Cardiac fibroblast (primary cell): Measurements from ENCODE around the gene BTN1A1.

ENCODE experiments used
- DNase-seq, 2 donors: peaks; one replicate each; pipeline versions ENCODE4 v3.0.0 to v3.0.0-alpha.2; 2010; ENCODE audit warnings: low read depth in 2 of 2
- H3K4me3 ChIP-seq, 2 donors: replicated peaks in 1 of 2; 1 replicate in 1 of 2; 2 replicates in 1 of 2; pipeline ENCODE4 v1.5.1; 2011; ENCODE audit warnings: low read depth in 2 of 2, low read length in 2 of 2, mild to moderate bottlenecking in 2 of 2, moderate library complexity in 1 of 2
- CTCF ChIP-seq: IDR thresholded peaks from one replicate; pipeline ENCODE4 v1.5.1; 2011; ENCODE audit warnings: low read depth, mild to moderate bottlenecking, low read length, inconsistent platforms

Gene BTN1A1

DNA sequence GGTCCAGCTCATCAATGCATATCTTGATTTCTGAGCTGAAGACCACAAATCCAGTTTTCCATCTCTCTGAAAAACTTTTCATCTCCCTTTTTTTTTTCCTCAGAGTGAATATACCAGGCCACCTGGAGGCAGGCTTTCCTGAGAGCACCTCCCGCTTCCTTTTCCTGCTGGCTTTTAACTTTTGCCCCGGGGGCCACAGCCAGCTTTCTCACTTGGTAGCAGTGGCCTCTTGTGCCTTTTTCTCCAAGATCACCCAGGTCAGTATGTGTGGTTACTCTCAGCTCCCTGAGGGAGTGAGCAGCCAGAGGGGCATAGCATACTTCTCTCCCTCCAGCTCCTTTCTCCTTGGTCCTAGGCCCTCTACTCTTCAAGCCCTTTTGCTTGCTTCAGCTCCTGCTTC is at the start of gene BTN1A1:
TSS of gene BTN1A1 (plus strand) at position 202 of the 400 bp plus-strand sequence. CDS start 984 bp downstream, outside the sequence.
- no peak for TF ChIP-seq CTCF
- no peak within 1 kb of the TSS for H3K4me3 ChIP-seq

GRCh38 chr6:26452631-26453235 is 47.4 kb upstream of the BTN1A1 start:
- peak in 1 of 2 donors; percentile 16 for DNase-seq
- no peak for TF ChIP-seq CTCF
- H3K4me3 ChIP-seq: no peak overlapping the region

More for the DNA sequence above, at the start of gene BTN1A1:
- DNase-seq: no peak

DNA sequence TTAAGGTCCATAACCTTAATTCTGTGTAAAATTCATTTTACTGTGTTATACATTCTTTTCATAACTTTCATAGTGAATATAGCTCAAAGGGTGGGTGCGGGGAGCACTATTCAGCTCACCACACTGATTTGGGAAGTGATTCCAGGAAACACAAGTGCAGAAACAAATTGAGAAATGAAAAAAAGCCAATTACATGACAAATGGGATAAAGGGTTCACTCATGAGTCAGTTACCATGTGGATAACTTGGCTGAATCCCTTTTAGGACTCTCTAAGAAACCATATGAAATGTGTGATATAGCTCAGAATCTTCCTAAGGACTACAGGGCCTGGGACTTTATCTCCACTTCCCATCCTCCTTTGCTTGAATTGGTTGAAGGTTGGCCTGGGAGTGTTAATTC is 45.5 kb upstream of the BTN1A1 start:
- no peak for TF ChIP-seq CTCF

DNA sequence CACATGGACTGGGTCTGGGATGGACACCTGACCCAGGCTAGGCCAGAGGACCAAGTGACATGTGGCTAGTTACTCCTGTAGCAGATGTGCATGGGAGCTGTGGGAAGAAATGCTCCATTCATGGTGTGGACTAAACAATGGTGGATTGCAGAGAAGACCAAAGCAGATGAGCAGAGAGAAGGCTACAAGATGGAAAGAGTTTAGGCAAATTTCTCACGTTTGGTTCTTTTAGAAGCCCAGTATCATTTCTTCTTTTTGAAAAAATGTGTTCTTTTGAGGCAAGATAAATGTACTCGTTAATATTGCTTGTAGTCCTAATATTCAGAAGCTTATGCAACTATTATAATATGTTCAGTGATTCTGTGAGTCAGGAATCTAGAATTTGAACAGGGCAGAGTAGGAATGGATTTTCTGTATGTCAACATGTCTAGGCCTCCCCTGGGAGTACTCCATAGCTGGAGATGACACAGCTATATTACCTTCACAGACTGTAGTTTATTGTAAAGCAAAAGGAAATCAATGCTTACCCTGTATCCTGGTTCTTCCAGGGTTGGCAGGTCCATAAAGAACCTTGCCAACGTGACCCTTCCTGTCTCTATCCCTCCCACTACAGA is 44.6 kb upstream of the BTN1A1 start:
- peak in 1 of 2 donors; percentile 83 for DNase-seq
- H3K4me3 ChIP-seq: no peak overlapping the region
- TF ChIP-seq CTCF: no peak

More for the DNA sequence above, 45.5 kb upstream of the BTN1A1 start:
- H3K4me3 ChIP-seq: no peak overlapping the region
- peak in 1 of 2 donors; percentile 35 for DNase-seq

- no peak for DNase-seq
- no peak overlapping the region for H3K4me3 ChIP-seq
- TF ChIP-seq CTCF: no peak
Observed at GRCh38 chr6:26457264-26457805, 42.8 kb upstream of the BTN1A1 start.

DNA sequence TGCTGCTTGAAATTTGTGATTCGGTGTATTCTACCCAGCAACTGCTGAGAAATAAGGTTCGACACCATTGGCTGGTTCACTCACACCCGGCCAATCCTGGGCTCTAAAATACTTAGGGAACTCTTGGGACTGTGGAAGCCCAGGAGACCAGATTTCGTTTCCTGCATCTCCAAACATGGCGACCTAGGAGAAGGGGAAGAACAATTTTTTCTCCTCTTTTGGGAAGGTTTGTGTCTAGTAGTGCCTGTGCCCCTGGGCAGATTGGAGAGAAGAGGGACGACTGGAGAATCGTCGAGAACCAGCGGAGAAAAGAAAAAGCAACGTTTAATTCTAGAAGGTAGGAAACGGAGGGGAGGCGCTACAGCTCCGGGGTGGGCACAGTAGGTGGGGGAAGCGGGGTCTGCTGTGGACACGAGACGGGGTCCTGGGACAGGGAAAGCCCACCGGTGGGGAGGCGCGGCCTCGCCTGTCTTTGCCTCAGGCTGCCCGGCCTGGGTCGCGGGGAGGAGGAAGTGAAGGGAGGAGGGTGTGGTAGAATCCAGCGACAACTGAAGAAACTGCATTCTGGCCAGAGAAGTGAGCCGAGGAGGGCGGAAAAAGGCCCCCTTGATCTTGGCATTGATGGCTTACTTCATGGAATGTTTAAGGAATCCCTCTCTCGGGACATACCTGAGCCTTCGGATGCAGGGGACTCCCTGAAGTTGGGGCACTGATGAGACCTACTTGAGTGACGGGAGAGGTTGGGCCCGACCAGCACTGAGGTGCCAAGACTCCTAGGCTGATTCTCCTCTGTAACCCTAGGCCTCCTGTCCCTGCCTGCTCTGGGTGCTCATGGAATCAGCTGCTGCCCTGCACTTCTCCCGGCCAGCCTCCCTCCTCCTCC is 42.1 kb upstream of the BTN1A1 start, which contains the start of gene BTN2A1:
TSS of gene BTN2A1 (plus strand) at position 150 of the 883 bp plus-strand sequence. CDS start at position 832, 682 bp downstream.
- H3K4me3 ChIP-seq: peak within 1 kb of the TSS; percentile 82 to 94
- no peak for TF ChIP-seq CTCF
- peak; percentile 94 to 96 for DNase-seq
